ENCODE results near the gene UPK2. TPM values are rescaled to one million over a fixed set of nuclear protein-coding genes. Genes with fewer than 3 reads are reported as not detected.

UPK2 gene
- total and polyA plus RNA-seq, 2 of the 13 experiments (the other 11 are each of a cell fraction or from before 2014, with no cell fraction given), result not detected

DNA sequence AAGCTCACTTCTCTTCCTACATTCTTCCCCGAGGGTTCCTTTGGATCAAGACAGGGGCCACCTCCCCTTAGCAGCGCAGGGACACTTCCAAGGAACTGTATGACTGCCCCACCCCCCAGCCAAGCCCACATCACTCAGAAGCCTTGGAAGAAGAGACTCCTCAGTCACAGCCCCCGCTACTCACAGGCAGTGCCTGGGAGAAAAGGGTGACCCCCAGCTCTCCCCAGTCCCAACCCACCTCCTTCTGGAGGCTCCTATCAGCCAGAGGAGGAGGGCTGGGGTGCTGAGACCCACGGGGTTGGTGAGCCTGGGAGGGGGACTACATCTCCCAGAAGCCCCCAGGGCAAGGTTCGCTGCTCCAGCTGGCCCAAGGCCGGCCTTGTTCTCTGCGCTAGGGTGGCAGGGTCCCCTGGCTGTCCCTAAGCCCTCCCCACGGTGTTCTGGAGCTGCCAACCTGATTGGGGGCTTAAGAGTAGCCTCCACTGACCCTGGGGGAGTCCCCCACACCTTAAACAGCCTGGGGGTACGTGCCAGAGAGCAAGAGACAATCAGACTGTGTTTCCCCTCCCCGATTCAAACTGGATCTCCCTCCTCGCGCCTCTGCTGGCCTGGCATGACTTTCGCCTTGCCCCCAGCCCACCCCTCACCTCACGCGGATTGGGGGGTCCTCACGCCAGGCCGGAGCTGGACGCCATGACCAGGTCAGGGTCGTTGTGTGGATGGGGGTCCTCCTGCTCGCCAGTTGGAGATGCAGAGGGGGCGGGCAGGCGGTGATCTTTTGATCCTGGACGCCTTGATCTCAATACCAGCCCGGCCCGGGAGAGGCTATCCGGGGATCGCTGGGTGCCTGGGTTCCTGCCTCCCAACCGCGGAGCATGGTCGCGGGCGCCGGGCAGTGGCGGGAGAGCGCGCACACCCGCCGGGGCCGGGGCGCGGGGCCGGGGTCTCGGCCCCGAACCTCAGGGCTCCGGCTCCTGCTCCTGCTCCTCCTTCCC is 31.2 kb upstream of the UPK2 start (continued):
- TF ChIP-seq THAP7 (CRISPR knock-in tag; IDR thresholded peaks at IDR 0.05) (no peak), GATAD1 (CRISPR knock-in tag; IDR thresholded peaks at IDR 0.05) (peak; percentile 48; the same call in 1 of the 2 replicates), PCBP2 (optimal IDR thresholded peaks at IDR 0.05; ENCODE audit: low read depth, low read length, poor library complexity, severe bottlenecking) (no peak), RBFOX2 (IDR thresholded peaks at IDR 0.05; ENCODE audit: low read depth, low read length) (no peak), ZNF607 (CRISPR knock-in tag; IDR thresholded peaks at IDR 0.05; ENCODE audit: borderline replicate concordance) (no peak), ZNF772 (CRISPR knock-in tag; IDR thresholded peaks at IDR 0.05) (no peak), THAP11 (CRISPR knock-in tag; IDR thresholded peaks at IDR 0.05) (peak; percentile 97), NBN (conservative IDR thresholded peaks at IDR 0.05) (no peak), ZMYM4 (CRISPR knock-in tag; IDR thresholded peaks at IDR 0.05) (0 out of 2 replicates have a peak, but pooled peaks have one; percentile 48), NR2F2 (IDR thresholded peaks at IDR 0.05; ENCODE audit: borderline replicate concordance, low read depth) (no peak), ZBTB10 (CRISPR knock-in tag; IDR thresholded peaks at IDR 0.05; ENCODE audit: borderline replicate concordance) (no peak), ZNF484 (CRISPR knock-in tag; IDR thresholded peaks at IDR 0.05; ENCODE audit: borderline replicate concordance, low read depth) (no peak)
- TF ChIP-seq, protein P1, sequence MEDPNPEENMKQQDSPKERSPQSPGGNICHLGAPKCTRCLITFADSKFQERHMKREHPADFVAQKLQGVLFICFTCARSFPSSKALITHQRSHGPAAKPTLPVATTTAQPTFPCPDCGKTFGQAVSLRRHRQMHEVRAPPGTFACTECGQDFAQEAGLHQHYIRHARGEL (CRISPR knock-in tag; IDR thresholded peaks at IDR 0.05), result no peak
- TF ChIP-seq, protein P2, sequence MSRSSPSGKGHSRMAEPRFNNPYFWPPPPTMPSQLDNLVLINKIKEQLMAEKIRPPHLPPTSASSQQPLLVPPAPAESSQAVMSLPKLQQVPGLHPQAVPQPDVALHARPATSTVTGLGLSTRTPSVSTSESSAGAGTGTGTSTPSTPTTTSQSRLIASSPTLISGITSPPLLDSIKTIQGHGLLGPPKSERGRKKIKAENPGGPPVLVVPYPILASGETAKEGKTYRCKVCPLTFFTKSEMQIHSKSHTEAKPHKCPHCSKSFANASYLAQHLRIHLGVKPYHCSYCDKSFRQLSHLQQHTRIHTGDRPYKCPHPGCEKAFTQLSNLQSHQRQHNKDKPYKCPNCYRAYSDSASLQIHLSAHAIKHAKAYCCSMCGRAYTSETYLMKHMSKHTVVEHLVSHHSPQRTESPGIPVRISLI (CRISPR knock-in tag; IDR thresholded peaks at IDR 0.05; ENCODE audit: borderline replicate concordance), result no peak
- TF ChIP-seq, protein P3, sequence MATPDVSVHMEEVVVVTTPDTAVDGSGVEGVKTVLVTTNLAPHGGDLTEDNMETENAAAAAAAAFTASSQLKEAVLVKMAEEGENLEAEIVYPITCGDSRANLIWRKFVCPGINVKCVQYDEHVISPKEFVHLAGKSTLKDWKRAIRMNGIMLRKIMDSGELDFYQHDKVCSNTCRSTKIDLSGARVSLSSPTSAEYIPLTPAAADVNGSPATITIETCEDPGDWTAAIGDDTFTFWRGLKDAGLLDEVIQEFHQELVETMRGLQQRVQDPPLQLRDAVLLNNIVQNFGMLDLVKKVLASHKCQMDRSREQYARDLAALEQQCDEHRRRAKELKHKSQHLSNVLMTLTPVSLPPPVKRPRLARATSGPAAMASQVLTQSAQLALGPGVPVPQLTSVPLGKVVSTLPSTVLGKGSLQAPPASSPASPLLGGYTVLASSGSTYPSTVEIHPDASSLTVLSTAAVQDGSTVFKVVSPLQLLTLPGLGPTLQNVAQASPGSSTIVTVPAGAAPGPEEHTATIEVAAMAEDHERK (CRISPR knock-in tag; IDR thresholded peaks at IDR 0.05; ENCODE audit: low read depth), result no peak
- TF ChIP-seq, protein P4, sequence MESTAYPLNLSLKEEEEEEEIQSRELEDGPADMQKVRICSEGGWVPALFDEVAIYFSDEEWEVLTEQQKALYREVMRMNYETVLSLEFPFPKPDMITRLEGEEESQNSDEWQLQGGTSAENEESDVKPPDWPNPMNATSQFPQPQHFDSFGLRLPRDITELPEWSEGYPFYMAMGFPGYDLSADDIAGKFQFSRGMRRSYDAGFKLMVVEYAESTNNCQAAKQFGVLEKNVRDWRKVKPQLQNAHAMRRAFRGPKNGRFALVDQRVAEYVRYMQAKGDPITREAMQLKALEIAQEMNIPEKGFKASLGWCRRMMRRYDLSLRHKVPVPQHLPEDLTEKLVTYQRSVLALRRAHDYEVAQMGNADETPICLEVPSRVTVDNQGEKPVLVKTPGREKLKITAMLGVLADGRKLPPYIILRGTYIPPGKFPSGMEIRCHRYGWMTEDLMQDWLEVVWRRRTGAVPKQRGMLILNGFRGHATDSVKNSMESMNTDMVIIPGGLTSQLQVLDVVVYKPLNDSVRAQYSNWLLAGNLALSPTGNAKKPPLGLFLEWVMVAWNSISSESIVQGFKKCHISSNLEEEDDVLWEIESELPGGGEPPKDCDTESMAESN (CRISPR knock-in tag; conservative IDR thresholded peaks at IDR 0.05), result 0 out of 2 replicates have a peak, but pooled peaks have one; percentile 20
- TF ChIP-seq, protein P5, sequence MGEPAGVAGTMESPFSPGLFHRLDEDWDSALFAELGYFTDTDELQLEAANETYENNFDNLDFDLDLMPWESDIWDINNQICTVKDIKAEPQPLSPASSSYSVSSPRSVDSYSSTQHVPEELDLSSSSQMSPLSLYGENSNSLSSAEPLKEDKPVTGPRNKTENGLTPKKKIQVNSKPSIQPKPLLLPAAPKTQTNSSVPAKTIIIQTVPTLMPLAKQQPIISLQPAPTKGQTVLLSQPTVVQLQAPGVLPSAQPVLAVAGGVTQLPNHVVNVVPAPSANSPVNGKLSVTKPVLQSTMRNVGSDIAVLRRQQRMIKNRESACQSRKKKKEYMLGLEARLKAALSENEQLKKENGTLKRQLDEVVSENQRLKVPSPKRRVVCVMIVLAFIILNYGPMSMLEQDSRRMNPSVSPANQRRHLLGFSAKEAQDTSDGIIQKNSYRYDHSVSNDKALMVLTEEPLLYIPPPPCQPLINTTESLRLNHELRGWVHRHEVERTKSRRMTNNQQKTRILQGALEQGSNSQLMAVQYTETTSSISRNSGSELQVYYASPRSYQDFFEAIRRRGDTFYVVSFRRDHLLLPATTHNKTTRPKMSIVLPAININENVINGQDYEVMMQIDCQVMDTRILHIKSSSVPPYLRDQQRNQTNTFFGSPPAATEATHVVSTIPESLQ (CRISPR knock-in tag; conservative IDR thresholded peaks at IDR 0.05), result no peak

Data from HepG2 (cell line).